Measurements from ENCODE around the gene A3GALT2.

Gene A3GALT2

DNA sequence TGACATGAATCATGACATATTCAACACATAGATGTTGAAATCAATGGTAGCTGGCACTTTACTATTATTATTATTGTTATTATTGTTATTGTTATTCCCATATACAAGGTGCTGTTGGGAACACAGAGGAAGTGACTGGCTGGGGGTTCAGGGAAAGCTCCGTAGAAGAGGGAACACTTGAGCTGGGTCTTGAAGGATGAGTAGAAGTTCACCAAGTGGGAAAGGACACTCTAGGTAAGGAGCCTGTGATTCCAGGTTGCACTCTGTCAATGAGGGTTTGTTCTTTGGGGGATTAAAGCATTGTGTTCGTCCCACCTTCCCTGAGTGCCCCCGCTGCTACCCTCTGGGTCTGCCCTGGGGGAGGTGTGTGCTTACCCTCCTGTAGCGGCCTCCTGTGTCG lies 50.5 kb downstream of the A3GALT2 start:
- no peak for DNase-seq

DNA sequence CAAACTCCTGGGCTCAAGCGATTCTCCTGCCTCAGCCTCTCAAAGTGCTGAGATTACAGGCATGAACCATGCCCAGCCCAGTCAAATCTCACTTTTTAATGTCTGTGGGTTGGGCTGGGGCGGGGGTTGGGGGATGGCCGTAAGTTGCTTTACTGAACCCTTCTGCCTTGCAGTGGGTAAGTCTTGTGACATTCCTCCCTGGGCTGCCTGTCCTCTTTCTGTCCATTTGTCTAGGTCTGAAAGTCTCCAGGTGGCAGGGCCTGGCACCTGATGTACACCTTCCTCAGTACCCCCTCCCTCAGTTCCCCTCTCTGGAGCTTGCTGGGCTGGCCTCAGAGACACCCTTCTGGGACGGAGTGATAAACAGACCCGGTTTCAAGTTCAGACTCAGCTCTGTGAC lies 51.3 kb downstream of the A3GALT2 start:
- no peak for DNase-seq

GRCh38 chr1:33268927-33269610 lies 51.8 kb downstream of the A3GALT2 start:
- DNase-seq: no peak

GRCh38 chr1:33268457-33268856 lies 52.4 kb downstream of the A3GALT2 start:
- DNase-seq: no peak

- no peak for DNase-seq
Measured at GRCh38 chr1:33267468-33268205, 53.3 kb downstream of the A3GALT2 start.

DNA sequence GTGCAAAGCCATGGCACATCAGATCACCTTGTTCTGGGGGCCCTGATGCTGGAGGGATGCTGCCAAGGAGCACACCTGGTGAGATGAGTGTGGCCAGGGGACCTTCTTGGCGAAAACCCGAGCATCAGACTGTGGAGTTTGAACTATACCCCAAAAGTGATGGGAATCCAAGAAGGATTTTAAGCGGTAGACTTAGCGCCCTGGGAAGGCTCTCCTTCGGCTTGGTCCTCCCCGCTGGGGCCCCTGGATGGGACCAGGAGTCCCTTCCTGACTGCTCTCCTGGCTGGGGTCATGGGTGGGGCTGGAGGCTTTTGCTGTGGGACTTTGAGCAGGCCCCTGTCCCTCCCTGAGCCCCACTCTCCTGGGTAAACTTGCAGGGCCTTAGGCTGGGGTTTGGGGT lies 54.1 kb downstream of the A3GALT2 start:
- no peak for DNase-seq

- no peak for DNase-seq
Measured at GRCh38 chr1:33265780-33266605, 54.9 kb downstream of the A3GALT2 start.

GRCh38 chr1:33263890-33264504 lies 56.9 kb downstream of the A3GALT2 start:
- DNase-seq: no peak

DNA sequence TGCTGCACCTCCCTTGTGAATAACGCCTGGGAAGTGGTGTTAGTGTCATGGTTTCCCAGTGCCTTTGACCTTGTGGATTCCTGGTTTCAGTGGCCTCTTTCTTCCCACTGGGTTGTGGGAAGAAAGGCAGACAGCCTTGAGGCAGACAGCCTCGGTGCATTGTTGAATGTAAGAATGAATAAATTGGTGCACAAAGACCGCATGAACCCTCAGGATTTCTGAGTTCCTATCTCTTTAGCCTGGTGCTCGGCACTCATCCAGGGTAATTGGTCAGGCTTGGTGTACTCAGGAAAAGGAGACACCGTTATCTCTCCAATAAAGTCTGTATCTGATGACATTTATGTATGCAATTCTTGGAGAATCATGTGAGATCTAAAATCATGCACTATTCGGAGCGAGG lies 59.6 kb downstream of the A3GALT2 start:
- no peak for DNase-seq

DNA sequence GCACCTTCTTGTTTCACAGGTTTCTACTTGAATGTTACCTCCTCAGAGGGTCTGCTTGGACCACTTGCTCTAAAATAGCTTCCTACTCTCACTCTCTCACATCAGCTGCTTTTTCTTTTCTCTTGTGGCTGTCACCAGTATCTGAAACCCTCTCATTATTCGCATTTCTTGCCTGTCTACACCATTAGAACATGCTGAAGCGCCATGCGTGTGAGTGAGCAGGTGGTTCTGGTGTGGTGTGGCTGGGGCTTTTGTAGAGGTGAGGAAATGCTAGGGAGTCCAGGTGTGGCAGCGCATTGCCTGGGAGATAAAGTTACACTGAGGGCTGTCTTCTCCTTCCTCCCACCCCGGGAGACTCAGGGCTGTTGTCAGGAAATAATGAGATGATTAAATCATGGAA lies 60.5 kb downstream of the A3GALT2 start:
- no peak for DNase-seq

GRCh38 chr1:33259879-33260278 lies 61.0 kb downstream of the A3GALT2 start:
- no peak for DNase-seq

GRCh38 chr1:33258788-33259274 lies 62.1 kb downstream of the A3GALT2 start:
- DNase-seq: no peak

GRCh38 chr1:33257772-33258712 lies 62.9 kb downstream of the A3GALT2 start:
- no peak for DNase-seq

- DNase-seq: no peak
Measured at GRCh38 chr1:33257207-33257771, 63.6 kb downstream of the A3GALT2 start.
